ENCODE data around the gene UPK1B.

Gene UPK1B

DNA sequence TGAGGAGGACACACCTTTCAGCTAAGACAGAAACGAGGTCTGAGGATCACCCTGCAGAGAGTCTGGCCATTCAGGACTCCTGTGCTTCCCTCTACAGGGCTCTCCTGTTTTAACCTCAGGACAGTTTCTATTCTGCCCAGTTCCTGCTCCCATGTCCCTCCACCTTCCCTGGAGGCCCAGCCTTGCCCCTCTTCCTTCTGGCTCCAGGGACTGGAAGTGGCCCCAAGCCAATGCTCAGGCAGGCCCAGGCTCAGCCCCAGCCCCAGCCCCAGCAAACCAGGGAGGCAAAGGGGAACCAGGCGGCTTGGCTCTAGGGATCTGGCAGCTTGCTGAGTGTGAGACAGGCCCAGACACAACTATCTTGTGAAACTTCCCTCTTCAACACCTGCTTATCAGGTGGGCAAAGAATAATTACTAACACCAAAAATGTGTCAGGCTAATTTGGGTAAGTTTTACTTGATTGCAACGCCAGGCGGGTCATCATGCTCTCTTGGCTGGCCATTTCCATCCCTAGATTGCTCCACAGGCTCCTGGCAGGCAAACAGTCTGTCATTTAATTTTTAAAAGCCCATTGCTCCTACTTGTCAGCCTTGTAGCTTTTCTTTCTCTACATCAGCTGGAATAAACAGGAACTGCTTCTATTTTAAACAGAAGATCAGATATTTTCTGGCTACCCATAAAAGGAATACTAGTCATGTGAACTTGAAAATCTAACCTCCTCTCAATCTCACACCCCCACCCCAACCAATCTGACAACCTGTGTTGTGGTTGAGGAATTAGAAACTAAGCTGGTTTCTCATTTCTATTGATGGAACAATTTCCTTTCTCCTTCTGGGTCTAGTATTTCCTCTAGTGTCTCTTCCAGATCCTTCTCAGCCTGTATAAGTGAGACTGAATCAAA lies 33.5 kb downstream of the UPK1B start:
- no peak for TF ChIP-seq CTCF (IDR thresholded peaks at IDR 0.05)

DNA sequence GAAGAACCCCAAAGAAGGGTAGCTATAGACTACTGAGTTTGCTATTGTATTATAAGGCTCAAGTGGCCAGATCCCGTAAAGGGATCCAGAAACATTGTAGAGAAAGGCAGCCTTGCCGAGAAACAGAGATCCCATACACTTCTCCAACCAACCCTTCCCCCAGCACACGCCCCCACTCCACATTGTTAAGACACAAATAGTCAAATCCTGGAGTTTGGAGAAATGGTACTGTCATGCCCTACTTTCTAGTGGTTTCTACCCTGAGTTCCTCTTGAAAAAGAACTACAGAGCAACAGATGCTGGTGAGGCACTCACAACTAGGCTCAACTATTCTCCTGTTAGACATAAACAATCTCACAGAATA lies 34.1 kb downstream of the UPK1B start:
- no peak for TF ChIP-seq CTCF (IDR thresholded peaks at IDR 0.05)

DNA sequence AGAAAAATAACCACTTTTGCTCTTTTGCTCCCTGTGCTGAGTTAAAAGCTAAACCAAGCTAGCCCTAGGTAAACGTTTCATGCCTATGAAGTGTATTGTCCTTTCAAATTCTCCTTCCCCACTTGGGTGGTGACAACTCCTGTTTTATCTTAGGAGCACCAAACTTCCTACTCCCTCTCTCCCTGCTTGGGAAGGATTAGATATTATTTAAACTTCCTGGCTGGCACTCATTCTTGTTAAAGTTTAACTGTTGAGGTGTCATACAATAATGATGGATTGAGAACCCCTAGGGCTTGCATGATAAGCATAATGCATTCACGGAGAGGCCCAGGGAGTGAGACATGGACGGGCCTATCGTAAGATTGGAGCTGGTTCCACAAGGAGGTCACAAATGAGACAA lies 37.8 kb downstream of the UPK1B start:
- TF ChIP-seq CTCF (IDR thresholded peaks at IDR 0.05), result no peak

DNA sequence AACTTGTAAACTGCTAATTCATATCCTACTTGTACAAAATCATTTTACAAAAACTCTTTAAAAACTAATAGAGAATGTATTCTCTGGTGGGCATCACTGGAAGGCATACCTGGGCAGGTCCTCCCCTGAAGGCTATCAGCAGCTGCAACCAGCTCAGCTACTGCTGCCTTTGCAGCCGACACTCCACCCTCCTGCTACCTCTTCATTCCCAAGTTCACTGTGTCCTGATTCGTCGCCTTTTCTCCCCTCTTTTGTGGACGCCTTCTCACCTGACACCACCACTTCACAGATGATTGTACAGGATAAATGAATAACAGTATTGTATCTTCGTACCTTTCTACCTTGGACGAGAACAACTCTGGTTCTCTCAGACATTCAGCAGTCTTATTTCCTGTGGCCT lies 38.4 kb downstream of the UPK1B start:
- no peak for TF ChIP-seq CTCF (IDR thresholded peaks at IDR 0.05)

DNA sequence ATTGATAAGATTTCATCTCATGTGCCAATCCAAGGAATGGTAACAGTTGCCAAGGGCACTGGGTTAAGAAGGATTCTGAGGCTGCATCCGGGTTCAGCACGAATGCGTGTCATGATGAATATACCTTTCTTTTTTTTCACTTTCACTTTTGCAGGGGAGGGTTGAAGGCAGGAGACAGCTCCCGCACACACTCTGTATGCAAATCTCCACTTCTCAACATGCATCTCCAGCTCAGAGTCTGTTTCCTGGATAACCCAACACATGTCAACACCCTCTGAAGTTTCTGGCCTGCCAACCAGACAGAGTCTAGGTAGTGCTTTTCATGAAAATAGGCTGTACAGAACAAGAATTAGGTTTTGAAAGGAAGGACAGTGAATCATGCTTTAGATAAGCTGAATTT lies 45.7 kb downstream of the UPK1B start:
- TF ChIP-seq CTCF (IDR thresholded peaks at IDR 0.05), result no peak

- no peak for TF ChIP-seq CTCF (IDR thresholded peaks at IDR 0.05)
Observed at GRCh38 chr3:119220198-119220597, 46.8 kb downstream of the UPK1B start.

GRCh38 chr3:119220970-119221667 lies 47.7 kb downstream of the UPK1B start:
- no peak for TF ChIP-seq CTCF (IDR thresholded peaks at IDR 0.05)

All from LNCAP (cell line).